GM23248 (cell line): ENCODE data around the gene CAST. TPM values are rescaled to one million over a fixed set of nuclear protein-coding genes. Genes with fewer than 3 reads are reported as not detected.

ENCODE experiments used
- DNase-seq: peaks from one replicate; pipeline ENCODE4 v3.0.0-alpha.2; 2015
- H2AFZ ChIP-seq: fragments of 200-600 bp; sonication (generic); 2 replicates; pipeline ENCODE4 v1.6.1; 2016; ENCODE audit warnings: antibody characterized with exemption
- H3F3A ChIP-seq: fragments of 200-600 bp; sonication (generic); 2 replicates; pipeline ENCODE4 v1.6.1; 2016; ENCODE audit warnings: mild to moderate bottlenecking, antibody characterized with exemption, mixed run types; ENCODE audit not compliant: insufficient read depth
- H3K27ac ChIP-seq: fragments of 200-600 bp; sonication (generic); 2 replicates; pipeline ENCODE4 v1.5.1; 2016; ENCODE audit warnings: mild to moderate bottlenecking
- H3K27me3 ChIP-seq: fragments of 200-600 bp; sonication (generic); replicated peaks from 2 replicates; pipeline ENCODE4 v1.6.1; 2016; ENCODE audit warnings: mild to moderate bottlenecking; ENCODE audit not compliant: insufficient read depth
- H3K36me3 ChIP-seq: fragments of 200-600 bp; sonication (generic); 2 replicates; pipeline ENCODE4 v1.6.1; 2016; ENCODE audit warnings: low read depth, mild to moderate bottlenecking
- H3K4me1 ChIP-seq: fragments of 200-600 bp; sonication (generic); 2 replicates; pipeline ENCODE4 v1.6.1; 2016; ENCODE audit warnings: mild to moderate bottlenecking; ENCODE audit not compliant: insufficient read depth
- H3K4me2 ChIP-seq: fragments of 200-600 bp; sonication (generic); one replicate; pipeline ENCODE4 v1.6.1; 2016; ENCODE audit warnings: mild to moderate bottlenecking; ENCODE audit not compliant: unreplicated experiment
- H3K4me3 ChIP-seq: fragments of 200-600 bp; sonication (generic); 2 replicates; pipeline ENCODE4 v1.5.1; 2016; ENCODE audit warnings: mild to moderate bottlenecking
- H3K79me2 ChIP-seq: fragments of 200-600 bp; sonication (generic); 2 replicates; pipeline ENCODE4 v1.6.1; 2016; ENCODE audit warnings: mild to moderate bottlenecking; ENCODE audit not compliant: insufficient read depth
- H3K9ac ChIP-seq: fragments of 200-600 bp; sonication (generic); 2 replicates; pipeline ENCODE4 v1.6.1; 2016; ENCODE audit warnings: mild to moderate bottlenecking
- H3K9me2 ChIP-seq: fragments of 200-600 bp; sonication (generic); 2 replicates; pipeline ENCODE4 v1.6.1; 2016; ENCODE audit warnings: mixed run types, mild to moderate bottlenecking, moderate library complexity; ENCODE audit not compliant: insufficient read depth
- H3K9me3 ChIP-seq: fragments of 200-600 bp; sonication (generic); one replicate; pipeline ENCODE4 v1.6.1; 2017; ENCODE audit warnings: low read depth
- H4K20me1 ChIP-seq: fragments of 200-600 bp; sonication (generic); 2 replicates; pipeline ENCODE4 v1.6.0; 2016; ENCODE audit not compliant: insufficient read depth
- EZH2 ChIP-seq: fragments of 200-600 bp; sonication (generic); IDR thresholded peaks from 2 replicates; pipeline ENCODE4 v1.6.1; 2018; ENCODE audit warnings: antibody characterized with exemption, mild to moderate bottlenecking; ENCODE audit not compliant: insufficient read depth, poor library complexity, severe bottlenecking
- EZH2phosphoT487 ChIP-seq: fragments of 200-600 bp; sonication (generic); IDR thresholded peaks from 2 replicates; pipeline ENCODE4 v1.6.1; 2018; ENCODE audit warnings: antibody characterized with exemption, moderate library complexity, mild to moderate bottlenecking, low read depth; ENCODE audit not compliant: insufficient read depth
- WGBS, 2 experiments: methylation state at CpG; one replicate each; pipeline ENCODE4 v1.1.6; 2015 to 2017; ENCODE audit warnings: low lambda C conversion rate in 2 of 2, low coverage in 1 of 2; ENCODE audit errors: missing lambda C conversion rate in 2 of 2; 5-methylcytosine and 5-hydroxymethylcytosine counted together
- in situ Hi-C: fragments of 300-500 bp; cut with MboI; formaldehyde crosslinking; loops from 2 replicates; pipeline ENCODE4 v1.15.0; 2020
- polyA plus RNA-seq: library from polyadenylated mRNA; unstranded; fragments of >200 nt; fragmentation: Nextera tagmentation; extraction: Ambion mirVana; gene quantifications from 2 replicates; pipeline ENCODE4 v1.2.1, GENCODE V29; 2016
- total RNA-seq: library from RNA; depleted of rRNA; stranded (reverse); fragments of >200 nt; shearing (Covaris generic); gene quantifications from 2 replicates; pipeline ENCODE4 v1.2.3, GENCODE V29; 2014

The CAST gene
- total and polyA plus RNA-seq, 2 experiments from 2014 or later: 179 to 196 TPM

- Histone ChIP-seq H3K27me3 (0 out of 2 replicates have a peak, but pooled peaks cover 17% of the 10 kb centered on the region), H3F3A (peaks cover 5% of the 10 kb centered on the region), H3K4me3 (no peak overlapping the region), H3K4me2 (no peak overlapping the region), H3K27ac (no peak overlapping the region), H3K9me3 (no peaks in the 10 kb centered on the region), H2AFZ (no peak overlapping the region), H3K9ac (no peak overlapping the region), H3K36me3 (no peaks in the 10 kb centered on the region), H4K20me1 (no peaks in the 10 kb centered on the region), H3K4me1 (peaks cover 9% of the 10 kb centered on the region), H3K79me2 (no peaks in the 10 kb centered on the region), H3K9me2 (no peaks in the 10 kb centered on the region)
- TF ChIP-seq EZH2phosphoT487 (no peak), EZH2 (no peak)
- DNase-seq: no peak
- 91 to 92% methylated on average over 8 of the region's 8 CpGs for WGBS, 2 experiments
- in situ Hi-C loops: no loop called here
Observed at GRCh38 chr5:96818125-96818788, 156.1 kb downstream of the CAST start.

GRCh38 chr5:96819806-96820205 lies 157.6 kb downstream of the CAST start:
- TF ChIP-seq EZH2phosphoT487 (no peak), EZH2 (no peak)
- in situ Hi-C loops: no loop called here
- no peaks in the 10 kb centered on the region for H3K9me2 ChIP-seq
- H2AFZ ChIP-seq: no peak overlapping the region
- H3K9me3 ChIP-seq: no peaks in the 10 kb centered on the region
- peaks cover 20% of the 10 kb centered on the region for H3K4me1 ChIP-seq
- no peak overlapping the region for H3K9ac ChIP-seq
- H3K27me3 ChIP-seq: 0 out of 2 replicates have a peak, but pooled peaks cover 17% of the 10 kb centered on the region
- no peak for DNase-seq
- H4K20me1 ChIP-seq: no peaks in the 10 kb centered on the region
- peaks cover 16% of the 10 kb centered on the region for H3F3A ChIP-seq
- H3K79me2 ChIP-seq: no peaks in the 10 kb centered on the region
- no peak overlapping the region for H3K4me3 ChIP-seq
- H3K36me3 ChIP-seq: no peaks in the 10 kb centered on the region
- no peak overlapping the region for H3K27ac ChIP-seq
- no peak overlapping the region for H3K4me2 ChIP-seq
- 94 to 97% methylated on average over 4 of the region's 4 CpGs for WGBS, 2 experiments

- peaks cover 23% of the 10 kb centered on the region; the same call in 1 of the 2 replicates for H3K27me3 ChIP-seq
- H4K20me1 ChIP-seq: no peaks in the 10 kb centered on the region
- no peak overlapping the region for H3K4me2 ChIP-seq
- WGBS, 2 experiments: 67 to 83% methylated on average over 2 of the region's 2 CpGs
- no peaks in the 10 kb centered on the region for H3K9me2 ChIP-seq
- peaks cover 20% of the 10 kb centered on the region for H3K4me1 ChIP-seq
- H3K79me2 ChIP-seq: no peaks in the 10 kb centered on the region
- peaks cover 16% of the 10 kb centered on the region for H3F3A ChIP-seq
- H3K9me3 ChIP-seq: no peaks in the 10 kb centered on the region
- H3K4me3 ChIP-seq: no peak overlapping the region
- no peak overlapping the region for H3K9ac ChIP-seq
- H2AFZ ChIP-seq: no peak overlapping the region
- in situ Hi-C loops: no loop called here
- TF ChIP-seq EZH2phosphoT487 (no peak), EZH2 (no peak)
- DNase-seq: no peak
- H3K36me3 ChIP-seq: no peaks in the 10 kb centered on the region
- no peak overlapping the region for H3K27ac ChIP-seq
Observed at GRCh38 chr5:96821260-96821916, 159.2 kb downstream of the CAST start.

GRCh38 chr5:96822686-96823459 lies 160.7 kb downstream of the CAST start:
- Histone ChIP-seq H3K4me3 (no peak overlapping the region), H4K20me1 (no peaks in the 10 kb centered on the region), H3K36me3 (no peaks in the 10 kb centered on the region), H3F3A (peaks cover 16% of the 10 kb centered on the region), H3K27me3 (peaks cover 24% of the 10 kb centered on the region), H3K4me1 (peaks cover 20% of the 10 kb centered on the region), H2AFZ (no peak overlapping the region), H3K9ac (peak overlapping the region; percentile 23; the same call in 1 of the 2 replicates), H3K27ac (0 out of 2 replicates have a peak overlapping the region, but pooled peaks have one; percentile 22), H3K79me2 (no peaks in the 10 kb centered on the region), H3K9me3 (no peaks in the 10 kb centered on the region), H3K9me2 (no peaks in the 10 kb centered on the region), H3K4me2 (no peak overlapping the region)
- in situ Hi-C loops: no loop called here
- TF ChIP-seq EZH2phosphoT487 (no peak), EZH2 (no peak)
- 85 to 92% methylated on average over 6 of the region's 6 CpGs for WGBS, 2 experiments
- DNase-seq: no peak
